Ishikawa (cell line): ENCODE results near the gene OR2F1.

Experiments used
- CEBPB ChIP-seq: IDR thresholded peaks from 2 replicates; pipeline ENCODE4 v1.6.1; 2012
- CREB1 ChIP-seq: IDR thresholded peaks from 2 replicates; pipeline ENCODE4 v1.6.1; 2012; ENCODE audit warnings: low read depth
- EGR1 ChIP-seq: IDR thresholded peaks from 2 replicates; pipeline ENCODE4 v1.6.1; 2012
- EP300 ChIP-seq: IDR thresholded peaks from 2 replicates; pipeline ENCODE4 v1.6.1; 2012; ENCODE audit warnings: borderline replicate concordance
- FOXM1 ChIP-seq: IDR thresholded peaks from 2 replicates; pipeline ENCODE4 v1.6.1; 2012; ENCODE audit warnings: low read depth, borderline replicate concordance
- MAX ChIP-seq: IDR thresholded peaks from 2 replicates; pipeline ENCODE4 v1.6.1; 2012
- NFIC ChIP-seq: IDR thresholded peaks from 2 replicates; pipeline ENCODE4 v1.6.1; 2012
- RAD21 ChIP-seq: IDR thresholded peaks from 2 replicates; pipeline ENCODE4 v1.6.1; 2012; ENCODE audit warnings: low read depth
- REST ChIP-seq: IDR thresholded peaks from 2 replicates; pipeline ENCODE4 v1.6.1; 2012; ENCODE audit warnings: low read depth, mild to moderate bottlenecking
- TAF1 ChIP-seq: IDR thresholded peaks from 2 replicates; pipeline ENCODE4 v1.6.1; 2012; ENCODE audit warnings: low read depth, mild to moderate bottlenecking
- TCF12 ChIP-seq: IDR thresholded peaks from 2 replicates; pipeline ENCODE4 v1.6.1; 2012; ENCODE audit warnings: low read depth
- TEAD4 ChIP-seq: IDR thresholded peaks from 2 replicates; pipeline ENCODE4 v1.6.1; 2012
- USF1 ChIP-seq: IDR thresholded peaks from 2 replicates; pipeline ENCODE4 v1.6.1; 2012
- YY1 ChIP-seq: IDR thresholded peaks from 2 replicates; pipeline ENCODE4 v1.6.1; 2012; ENCODE audit warnings: low read depth
- ZBTB7A ChIP-seq: IDR thresholded peaks from 2 replicates; pipeline ENCODE4 v1.6.1; 2012; ENCODE audit warnings: low read depth

OR2F1 gene

GRCh38 chr7:143960813-143961610 lies 6.4 kb downstream of the OR2F1 start:
- TF ChIP-seq MAX (no peak), USF1 (no peak), EP300 (no peak), TCF12 (no peak), TAF1 (no peak), ZBTB7A (no peak), CREB1 (no peak), NFIC (no peak), FOXM1 (no peak), RAD21 (no peak), REST (no peak), TEAD4 (no peak), YY1 (no peak)

- TF ChIP-seq RAD21 (no peak), CEBPB (no peak), TEAD4 (no peak), REST (no peak), NFIC (no peak), YY1 (no peak)
These were observed 10.6 kb downstream of the OR2F1 start for GRCh38 chr7:143965280-143965679.

GRCh38 chr7:143967398-143967797 lies 12.8 kb downstream of the OR2F1 start:
- TF ChIP-seq FOXM1 (no peak), TAF1 (no peak), YY1 (no peak), CEBPB (no peak), TEAD4 (no peak), ZBTB7A (no peak), EGR1 (no peak), USF1 (no peak), MAX (no peak)

GRCh38 chr7:143973870-143974416 lies 19.3 kb downstream of the OR2F1 start:
- TF ChIP-seq EP300 = no peak
- no peak for TF ChIP-seq CEBPB
- no peak for TF ChIP-seq CREB1
- TF ChIP-seq MAX = no peak
- TF ChIP-seq NFIC = no peak
- no peak for TF ChIP-seq FOXM1
- TF ChIP-seq USF1 = no peak
- TF ChIP-seq ZBTB7A = no peak
- no peak for TF ChIP-seq TCF12
- TF ChIP-seq REST = no peak
- TF ChIP-seq TEAD4 = no peak
- no peak for TF ChIP-seq EGR1
- no peak for TF ChIP-seq YY1
- TF ChIP-seq RAD21 = no peak
- TF ChIP-seq TAF1 = no peak
